Body of pancreas (tissue), 4 donors: Measurements from ENCODE around the gene AKAP1. TPM values are rescaled to one million over a fixed set of nuclear protein-coding genes. Genes with fewer than 3 reads are reported as not detected.

Experiments used
- ATAC-seq: fragments of 150-250 bp; one replicate; pipeline ENCODE4 v1.9.1; 2016
- DNase-seq, 4 donors: peaks; one replicate each; pipeline ENCODE4 v3.0.0-alpha.2; 2019
- H3K27ac ChIP-seq, 4 donors: fragments of 200-600 bp; sonication (generic); 1 replicate in 3 of 4; 2 replicates in 1 of 4; pipeline versions ENCODE4 v1.5.1 to v1.6.1; 2016 to 2019; ENCODE audit warnings: mild to moderate bottlenecking in 1 of 4, mixed read lengths in 1 of 4, moderate library complexity in 1 of 4
- H3K27me3 ChIP-seq, 2 donors: fragments of 200-600 bp; sonication (generic); one replicate each; pipeline ENCODE4 v1.6.0; 2016; ENCODE audit warnings: mild to moderate bottlenecking in 1 of 2
- H3K36me3 ChIP-seq, 2 donors: fragments of 200-600 bp; sonication (generic); replicated peaks in 1 of 2; 2 replicates each; pipeline ENCODE4 v1.5.1; 2016; ENCODE audit warnings: low read depth in 2 of 2; ENCODE audit not compliant: insufficient read depth in 1 of 2
- H3K4me1 ChIP-seq: fragments of 200-600 bp; sonication (generic); one replicate; pipeline ENCODE4 v1.6.0; 2016
- H3K4me3 ChIP-seq, 2 donors: fragments of 200-600 bp; sonication (generic); 1 replicate in 1 of 2; 2 replicates in 1 of 2; pipeline ENCODE4 v1.5.1; 2016 to 2019
- H3K9me3 ChIP-seq, 3 donors: fragments of 200-600 bp; sonication (generic); 1 replicate in 2 of 3; 2 replicates in 1 of 3; pipeline ENCODE4 v1.5.1; 2016
- CTCF ChIP-seq, 7 experiments: fragments of 450-650 bp in 4 of 7; fragments of 200-600 bp in 3 of 7; sonication (generic) in 3 of 7; IDR thresholded peaks; one replicate each; pipeline ENCODE4 v1.5.1; 2016 to 2019; ENCODE audit warnings: antibody characterized with exemption in 7 of 7
- POLR2A ChIP-seq, 3 donors: fragments of 450-650 bp; IDR thresholded peaks; one replicate each; pipeline ENCODE4 v1.6.1; 2016; ENCODE audit warnings: antibody characterized with exemption in 3 of 3, mild to moderate bottlenecking in 2 of 3
- WGBS, 2 donors: methylation state at CpG; one replicate each; pipeline ENCODE4 v1.1.5; 2017; 5-methylcytosine and 5-hydroxymethylcytosine counted together
- intact Hi-C: fragments of 100-400 bp; cut with DNase I; formaldehyde crosslinking; loops from one replicate; pipeline ENCODE4 v1.15.1; 2023
- total RNA-seq, 2 donors: library from RNA; depleted of rRNA; stranded (reverse); fragments of >200 nt; gene quantifications; one replicate each; pipeline ENCODE4 v1.1.0, GENCODE V29; 2016

Gene AKAP1
- total RNA-seq, 2 donors from 2014 or later = 24.4 to 48.5 TPM

GRCh38 chr17:57168695-57169094, 83.6 kb downstream of the AKAP1 start:
- DNase-seq (no peak), ATAC-seq (no peak)
- Histone ChIP-seq H3K9me3 (no peaks in the 10 kb centered on the region), H3K36me3 (no peaks in the 10 kb centered on the region), H3K4me1 (no peaks in the 10 kb centered on the region), H3K4me3 (no peak overlapping the region), H3K27me3 (no peaks in the 10 kb centered on the region), H3K27ac (no peak overlapping the region)
- 41 to 50% methylated on average over 2 of the region's 2 CpGs for WGBS, 2 donors
- intact Hi-C loops = no loop called here
- TF ChIP-seq POLR2A (IDR thresholded peaks at IDR 0.05) (no peak), CTCF (IDR thresholded peaks at IDR 0.05) (no peak)

- no peak for DNase-seq
- Histone ChIP-seq H3K4me1 (no peaks in the 10 kb centered on the region), H3K9me3 (no peaks in the 10 kb centered on the region), H3K27ac (no peak overlapping the region), H3K4me3 (no peak overlapping the region), H3K36me3 (no peaks in the 10 kb centered on the region), H3K27me3 (no peaks in the 10 kb centered on the region)
- WGBS, 2 donors = 57 to 60% methylated on average over 4 of the region's 4 CpGs
- no peak for ATAC-seq
- TF ChIP-seq CTCF (IDR thresholded peaks at IDR 0.05) = no peak
- no peak for TF ChIP-seq POLR2A (IDR thresholded peaks at IDR 0.05)
- intact Hi-C loops = no loop called here
Observed at GRCh38 chr17:57170866-57171265, 85.8 kb downstream of the AKAP1 start.

Other genes with a start within 250 kb of the AKAP1 start
- gene TRIM25, start 171.2 kb upstream of the AKAP1 start, total RNA-seq = 10 to 100 TPM; 13.5 to 21.8 TPM
- gene COIL, start 124.2 kb upstream of the AKAP1 start, total RNA-seq = 1 to 10 TPM; 4.6 to 7.8 TPM
- gene SCPEP1, start 107.1 kb upstream of the AKAP1 start, total RNA-seq = 10 to 100 TPM; 27.0 to 57.7 TPM
- gene MSI2, start 171.3 kb downstream of the AKAP1 start, total RNA-seq = 10 to 100 TPM; 21.1 to 28.5 TPM